Measurements from ENCODE around the gene MAGI1. TPM values are rescaled to one million over a fixed set of nuclear protein-coding genes. Genes with fewer than 3 reads are reported as not detected.

Gene MAGI1
- total RNA-seq, 3 donors from 2014 or later (not counting 1 experiment from before 2014, with no cell fraction given): not detected

DNA sequence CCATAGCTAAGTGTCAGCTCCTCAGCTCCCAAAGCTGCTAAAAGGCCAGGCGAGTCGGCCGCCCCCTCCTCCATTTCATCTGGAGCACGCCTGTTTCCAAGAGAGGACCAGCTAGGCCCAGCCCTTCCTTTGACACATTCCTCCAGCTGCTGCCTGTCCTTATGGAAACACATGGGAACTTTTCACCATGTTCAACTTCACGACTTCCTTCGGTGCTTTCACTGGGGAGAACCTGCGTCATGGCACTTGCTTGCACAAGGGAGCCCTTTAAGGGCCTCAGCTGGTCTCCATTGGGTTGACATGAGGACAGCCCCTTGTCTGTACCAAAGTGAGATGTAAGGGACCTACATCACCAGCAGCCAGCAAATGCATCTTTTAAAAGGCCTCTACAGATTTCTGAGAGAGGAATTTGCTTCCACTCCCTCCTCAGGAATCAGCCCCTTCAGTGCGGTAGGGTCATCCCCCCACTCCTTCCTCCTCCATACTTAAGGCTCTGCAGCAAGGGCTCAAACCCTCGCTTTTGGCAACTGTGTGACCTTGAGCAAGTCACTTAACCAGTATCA is 2.1 kb downstream of the MAGI1 start:
- DNase-seq: no peak
- H3K27me3 ChIP-seq (ENCODE audit: control insufficient read depth, insufficient read depth, low read length): peaks cover 11% of the 10 kb centered on the region
- TF ChIP-seq, protein P1, sequence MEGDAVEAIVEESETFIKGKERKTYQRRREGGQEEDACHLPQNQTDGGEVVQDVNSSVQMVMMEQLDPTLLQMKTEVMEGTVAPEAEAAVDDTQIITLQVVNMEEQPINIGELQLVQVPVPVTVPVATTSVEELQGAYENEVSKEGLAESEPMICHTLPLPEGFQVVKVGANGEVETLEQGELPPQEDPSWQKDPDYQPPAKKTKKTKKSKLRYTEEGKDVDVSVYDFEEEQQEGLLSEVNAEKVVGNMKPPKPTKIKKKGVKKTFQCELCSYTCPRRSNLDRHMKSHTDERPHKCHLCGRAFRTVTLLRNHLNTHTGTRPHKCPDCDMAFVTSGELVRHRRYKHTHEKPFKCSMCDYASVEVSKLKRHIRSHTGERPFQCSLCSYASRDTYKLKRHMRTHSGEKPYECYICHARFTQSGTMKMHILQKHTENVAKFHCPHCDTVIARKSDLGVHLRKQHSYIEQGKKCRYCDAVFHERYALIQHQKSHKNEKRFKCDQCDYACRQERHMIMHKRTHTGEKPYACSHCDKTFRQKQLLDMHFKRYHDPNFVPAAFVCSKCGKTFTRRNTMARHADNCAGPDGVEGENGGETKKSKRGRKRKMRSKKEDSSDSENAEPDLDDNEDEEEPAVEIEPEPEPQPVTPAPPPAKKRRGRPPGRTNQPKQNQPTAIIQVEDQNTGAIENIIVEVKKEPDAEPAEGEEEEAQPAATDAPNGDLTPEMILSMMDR (IDR thresholded peaks at IDR 0.05): no peak
- H3K9me3 ChIP-seq (ENCODE audit: control insufficient read depth, insufficient read depth, low read length): no peaks in the 10 kb centered on the region
- intact Hi-C loops (cut with micrococcal nuclease): no loop called here
- H3K27ac ChIP-seq (ENCODE audit: low read length): no peak overlapping the region
- no peak overlapping the region for H3K4me3 Mint-ChIP-seq
- no peaks in the 10 kb centered on the region for H3K36me3 Mint-ChIP-seq
- WGBS (ENCODE audit: insufficient coverage): 94% methylated on average over 9 of the region's 9 CpGs
- H3K27me3 Mint-ChIP-seq (ENCODE audit: low read depth in 2 of 2): peaks cover 33 to 49% of the 10 kb centered on the region in 2 donors
- no peak for ATAC-seq
- no peaks in the 10 kb centered on the region for H3K9me3 Mint-ChIP-seq
- H3K4me1 ChIP-seq (ENCODE audit: control insufficient read depth, insufficient read depth, low read length): peaks cover 13% of the 10 kb centered on the region
- H3K4me3 ChIP-seq (ENCODE audit: low read length): no peak overlapping the region
- H3K27ac Mint-ChIP-seq: no peak overlapping the region
- peaks cover 7 to 11% of the 10 kb centered on the region in 2 donors for H3K4me1 Mint-ChIP-seq
- H3K36me3 ChIP-seq (ENCODE audit: control insufficient read depth, insufficient read depth, low read length): no peaks in the 10 kb centered on the region

DNA sequence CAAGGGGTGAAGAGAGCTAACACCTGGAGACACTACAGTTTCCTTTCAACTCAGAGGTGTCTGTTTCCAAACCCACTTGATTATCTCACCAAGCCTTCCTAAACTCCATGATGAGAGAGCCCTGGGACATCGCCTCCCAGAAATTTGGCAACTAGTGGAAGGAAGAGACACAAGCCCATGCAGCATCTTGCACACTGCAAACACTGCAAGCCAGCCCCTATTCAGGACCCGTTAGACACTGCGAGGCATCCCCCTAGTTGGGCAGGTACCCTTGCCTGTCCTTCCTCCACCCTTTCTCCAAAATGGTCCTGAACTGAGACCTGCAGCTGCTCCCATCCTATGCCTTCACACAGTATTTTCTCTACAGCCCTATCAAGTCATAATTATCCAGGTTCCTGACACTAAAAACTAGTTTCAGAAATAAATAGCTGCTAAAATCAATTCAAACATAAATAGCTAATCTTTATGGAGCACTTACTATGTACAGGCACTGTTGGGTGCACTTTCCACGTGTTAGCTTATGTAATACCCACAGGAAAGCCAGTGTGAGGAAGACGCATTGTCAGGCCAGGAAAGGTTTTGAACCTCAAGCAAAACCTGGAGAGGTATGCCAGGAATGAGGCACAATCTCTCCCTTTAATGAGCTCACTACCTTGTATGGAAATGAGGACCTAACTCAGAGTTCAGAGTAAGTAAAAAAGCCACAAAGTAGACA is 2.8 kb downstream of the MAGI1 start:
- H3K27ac Mint-ChIP-seq: no peak overlapping the region
- Histone ChIP-seq H3K36me3 (ENCODE audit: control insufficient read depth, insufficient read depth, low read length) (no peaks in the 10 kb centered on the region), H3K27ac (ENCODE audit: low read length) (no peak overlapping the region), H3K9me3 (ENCODE audit: control insufficient read depth, insufficient read depth, low read length) (no peaks in the 10 kb centered on the region), H3K4me3 (ENCODE audit: low read length) (no peak overlapping the region), H3K27me3 (ENCODE audit: control insufficient read depth, insufficient read depth, low read length) (peaks cover 11% of the 10 kb centered on the region), H3K4me1 (ENCODE audit: control insufficient read depth, insufficient read depth, low read length) (peaks cover 13% of the 10 kb centered on the region)
- ATAC-seq: no peak
- no peak overlapping the region for H3K4me3 Mint-ChIP-seq
- no peaks in the 10 kb centered on the region for H3K9me3 Mint-ChIP-seq
- DNase-seq: no peak
- peaks cover 26 to 42% of the 10 kb centered on the region in 2 donors for H3K27me3 Mint-ChIP-seq (ENCODE audit: low read depth in 2 of 2)
- peaks cover 7 to 11% of the 10 kb centered on the region in 2 donors for H3K4me1 Mint-ChIP-seq
- intact Hi-C loops (cut with micrococcal nuclease): no loop called here
- H3K36me3 Mint-ChIP-seq: no peaks in the 10 kb centered on the region
- TF ChIP-seq, protein P1 (IDR thresholded peaks at IDR 0.05): no peak
- 74% methylated on average over 5 of the region's 5 CpGs for WGBS (ENCODE audit: insufficient coverage)

DNA sequence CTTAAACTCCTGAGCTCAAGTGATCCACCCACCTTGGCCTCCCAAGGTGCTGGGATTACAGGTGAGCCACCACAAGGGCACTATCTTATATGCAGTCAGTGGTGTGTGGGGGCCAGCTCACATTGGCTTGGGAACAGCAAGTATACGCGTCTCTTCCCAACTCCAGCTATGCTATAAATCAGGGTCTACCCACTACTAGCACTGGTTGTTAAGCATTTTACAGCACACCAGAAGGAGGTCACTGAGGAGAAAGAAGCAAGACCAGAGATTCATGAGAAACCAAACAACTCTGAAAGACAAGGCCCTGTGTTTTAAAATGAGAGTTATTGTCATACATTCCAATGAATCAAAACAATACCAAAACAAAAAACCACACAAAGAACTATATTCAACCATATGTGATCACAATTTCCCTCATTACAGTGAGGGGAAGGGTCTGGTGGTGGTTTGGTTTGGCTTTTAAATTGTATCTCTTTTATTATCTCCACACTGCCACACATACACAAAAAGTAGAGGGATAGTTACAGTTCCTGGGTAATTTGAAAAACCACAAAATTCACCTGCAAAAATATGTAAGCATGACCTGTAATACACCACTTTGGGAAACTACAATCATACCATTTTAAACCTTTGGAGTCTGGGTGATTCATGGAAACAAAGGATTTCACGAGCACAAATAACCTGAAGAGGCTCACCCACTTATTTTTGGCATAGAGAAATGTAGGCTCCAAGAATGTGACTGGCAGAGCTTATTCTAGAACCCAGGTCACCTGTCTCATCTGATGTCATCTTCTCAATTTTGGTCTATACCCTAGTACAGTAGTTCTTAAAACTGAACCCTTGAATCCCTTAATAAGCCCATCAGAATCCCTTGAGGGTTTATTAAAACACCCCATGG is 5.2 kb downstream of the MAGI1 start:
- Mint-ChIP-seq H3K27ac (no peak overlapping the region), H3K4me1 (peaks cover 5 to 8% of the 10 kb centered on the region in 2 donors), H3K36me3 (no peaks in the 10 kb centered on the region), H3K27me3 (ENCODE audit: low read depth in 2 of 2) (peaks cover 17 to 24% of the 10 kb centered on the region in 2 donors), H3K9me3 (no peaks in the 10 kb centered on the region), H3K4me3 (no peak overlapping the region)
- intact Hi-C loops (cut with micrococcal nuclease): no loop called here
- TF ChIP-seq, protein P1 (IDR thresholded peaks at IDR 0.05): no peak
- WGBS (ENCODE audit: insufficient coverage): 83% methylated on average over 3 of the region's 3 CpGs
- ATAC-seq (no peak), DNase-seq (no peak)
- H3K27ac ChIP-seq (ENCODE audit: low read length): no peak overlapping the region
- peaks cover 6% of the 10 kb centered on the region for H3K27me3 ChIP-seq (ENCODE audit: control insufficient read depth, insufficient read depth, low read length)
- H3K4me3 ChIP-seq (ENCODE audit: low read length): no peak overlapping the region
- H3K36me3 ChIP-seq (ENCODE audit: control insufficient read depth, insufficient read depth, low read length): no peaks in the 10 kb centered on the region
- peaks cover 11% of the 10 kb centered on the region for H3K4me1 ChIP-seq (ENCODE audit: control insufficient read depth, insufficient read depth, low read length)
- H3K9me3 ChIP-seq (ENCODE audit: control insufficient read depth, insufficient read depth, low read length): no peaks in the 10 kb centered on the region

Data from natural killer cell (primary cell).